Neural cell (in vitro differentiated cells): ENCODE data around the gene PAK4. TPM values are rescaled to one million over a fixed set of nuclear protein-coding genes. Genes with fewer than 3 reads are reported as not detected.

Experiments used
- H2AFZ ChIP-seq: fragments of 200-600, 300-800 bp; sonication (generic), shearing (Covaris generic); 2 replicates; pipeline ENCODE4 v1.6.0; 2014; ENCODE audit warnings: low read depth, mild to moderate bottlenecking, antibody characterized with exemption, low read length, moderate library complexity
- H3F3A ChIP-seq: fragments of 200-600 bp; shearing (Covaris generic); 2 replicates; pipeline ENCODE4 v1.6.1; 2016; ENCODE audit warnings: mild to moderate bottlenecking, moderate library complexity, mixed read lengths, antibody characterized with exemption, low read length; ENCODE audit not compliant: insufficient read depth, poor library complexity, severe bottlenecking
- H3K27ac ChIP-seq: fragments of 200-600, 300-800 bp; sonication (generic), shearing (Covaris generic); 2 replicates; pipeline ENCODE4 v1.5.1; 2014; ENCODE audit warnings: mild to moderate bottlenecking, low read length, moderate library complexity
- H3K27me3 ChIP-seq: fragments of 300-800, 200-600 bp; sonication (generic), shearing (Covaris generic); 2 replicates; pipeline ENCODE4 v1.6.0; 2014; ENCODE audit warnings: mild to moderate bottlenecking, low read depth, low read length, moderate library complexity; ENCODE audit not compliant: insufficient read depth
- H3K36me3 ChIP-seq: fragments of 300-800, 200-600 bp; sonication (generic), shearing (Covaris generic); 2 replicates; pipeline ENCODE4 v1.5.1; 2014; ENCODE audit warnings: mild to moderate bottlenecking, antibody characterized with exemption, low read length, moderate library complexity; ENCODE audit not compliant: insufficient read depth
- H3K4me2 ChIP-seq: fragments of 300-800, 200-600 bp; sonication (generic), shearing (Covaris generic); 2 replicates; pipeline ENCODE4 v1.6.0; 2014; ENCODE audit warnings: mild to moderate bottlenecking, low read length
- H3K4me3 ChIP-seq: fragments of 300-800, 200-600 bp; sonication (generic), shearing (Covaris generic); 2 replicates; pipeline ENCODE4 v1.5.1; 2014; ENCODE audit warnings: mild to moderate bottlenecking, low read length, moderate library complexity
- H3K79me2 ChIP-seq: fragments of 200-600 bp; shearing (Covaris generic); replicated peaks from 2 replicates; pipeline ENCODE4 v1.6.0; 2014; ENCODE audit warnings: mild to moderate bottlenecking, low read length, moderate library complexity; ENCODE audit not compliant: insufficient read depth
- H3K9ac ChIP-seq: fragments of 300-800, 200-600 bp; sonication (generic), shearing (Covaris generic); 2 replicates; pipeline ENCODE4 v1.6.1; 2016; ENCODE audit warnings: mild to moderate bottlenecking, low read length, mixed read lengths
- H3K9me2 ChIP-seq: fragments of 200-600 bp; shearing (Covaris generic); 2 replicates; pipeline ENCODE4 v1.6.1; 2016; ENCODE audit warnings: mild to moderate bottlenecking, low read length, mixed read lengths; ENCODE audit not compliant: insufficient read depth
- H3K9me3 ChIP-seq: fragments of 200-600, 300-800 bp; sonication (generic), shearing (Covaris generic); 2 replicates; pipeline ENCODE4 v1.6.1; 2016; ENCODE audit warnings: mild to moderate bottlenecking, mixed run types, low read length, moderate library complexity, mixed read lengths
- H4K20me1 ChIP-seq: fragments of 200-600 bp; shearing (Covaris generic); 2 replicates; pipeline ENCODE4 v1.6.1; 2016; ENCODE audit warnings: mild to moderate bottlenecking, mixed run types; ENCODE audit not compliant: insufficient read depth
- EP300 ChIP-seq: fragments of 450-650 bp; conservative IDR thresholded peaks from 2 replicates; pipeline ENCODE4 v1.6.1; 2014; ENCODE audit warnings: antibody characterized with exemption, mild to moderate bottlenecking, moderate library complexity; ENCODE audit not compliant: poor library complexity, severe bottlenecking
- EZH2 ChIP-seq: fragments of 200-600, 300-800 bp; shearing (Covaris generic), sonication (generic); IDR thresholded peaks from 2 replicates; pipeline ENCODE4 v1.6.1; 2014; ENCODE audit warnings: antibody characterized with exemption, low read length, borderline replicate concordance, mild to moderate bottlenecking; ENCODE audit not compliant: insufficient read depth, poor library complexity, severe bottlenecking
- MXI1 ChIP-seq: fragments of 450-650 bp; conservative IDR thresholded peaks from 2 replicates; pipeline ENCODE4 v1.6.1; 2014; ENCODE audit warnings: antibody characterized with exemption, mild to moderate bottlenecking; ENCODE audit not compliant: poor library complexity, severe bottlenecking
- POLR2AphosphoS5 ChIP-seq: IDR thresholded peaks from 2 replicates; pipeline ENCODE4 v1.6.1; 2012
- RAD21 ChIP-seq: fragments of 450-650 bp; conservative IDR thresholded peaks from 2 replicates; pipeline ENCODE4 v1.6.1; 2014; ENCODE audit warnings: antibody characterized with exemption, mild to moderate bottlenecking, moderate library complexity
- SMC3 ChIP-seq: fragments of 450-650 bp; conservative IDR thresholded peaks from 2 replicates; pipeline ENCODE4 v1.6.1; 2014; ENCODE audit warnings: antibody characterized with exemption, mild to moderate bottlenecking, moderate library complexity; ENCODE audit not compliant: poor library complexity
- TAF1 ChIP-seq: IDR thresholded peaks from 2 replicates; pipeline ENCODE4 v1.6.1; 2012; ENCODE audit warnings: low read depth
- polyA plus RNA-seq: library from polyadenylated mRNA; depleted of rRNA; stranded (reverse); fragments of >200 nt; gene quantifications from 2 replicates; pipeline ENCODE4 v1.2.3, GENCODE V29; 2014
- TF ChIP-seq, protein P1 (sequence below): IDR thresholded peaks from 2 replicates; pipeline ENCODE4 v1.6.1; 2012; ENCODE audit warnings: borderline replicate concordance
- TF ChIP-seq, protein P2 (sequence below): fragments of 450-650 bp; IDR thresholded peaks from 2 replicates; pipeline ENCODE4 v1.5.1; 2014; ENCODE audit warnings: antibody characterized with exemption, mild to moderate bottlenecking, moderate library complexity; ENCODE audit not compliant: poor library complexity, severe bottlenecking

The PAK4 gene
- polyA plus RNA-seq, 1 donor from 2014 or later = 5.4 TPM

DNA sequence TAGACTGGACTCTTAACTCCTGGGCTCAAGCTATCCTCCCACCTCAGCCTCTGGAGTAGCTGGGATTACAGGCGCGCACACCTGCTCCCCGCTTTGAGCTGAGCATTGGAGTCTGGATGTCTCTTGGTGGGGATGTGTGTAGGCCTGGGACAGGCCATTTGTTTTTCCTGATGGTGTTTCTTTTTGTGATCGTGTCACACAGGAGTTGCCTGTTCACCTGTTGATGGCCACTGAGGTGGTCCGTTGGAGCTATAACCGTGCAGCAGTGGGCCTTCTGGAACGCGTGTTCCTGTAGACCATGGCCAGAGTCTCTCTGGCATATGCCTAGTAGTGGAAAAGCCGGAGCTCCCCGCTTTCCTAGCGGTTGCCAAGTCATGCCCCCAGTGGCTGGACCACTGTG, 3.5 kb downstream of the PAK4 start:
- no peaks in the 10 kb centered on the region for H3K9me3 ChIP-seq
- H2AFZ ChIP-seq = no peak overlapping the region
- no peaks in the 10 kb centered on the region for H3K27me3 ChIP-seq
- H3F3A ChIP-seq = no peaks in the 10 kb centered on the region
- no peaks in the 10 kb centered on the region for H3K9me2 ChIP-seq
- H3K36me3 ChIP-seq = no peaks in the 10 kb centered on the region
- no peak overlapping the region for H3K4me2 ChIP-seq
- no peak for TF ChIP-seq RAD21
- TF ChIP-seq, protein P1, sequence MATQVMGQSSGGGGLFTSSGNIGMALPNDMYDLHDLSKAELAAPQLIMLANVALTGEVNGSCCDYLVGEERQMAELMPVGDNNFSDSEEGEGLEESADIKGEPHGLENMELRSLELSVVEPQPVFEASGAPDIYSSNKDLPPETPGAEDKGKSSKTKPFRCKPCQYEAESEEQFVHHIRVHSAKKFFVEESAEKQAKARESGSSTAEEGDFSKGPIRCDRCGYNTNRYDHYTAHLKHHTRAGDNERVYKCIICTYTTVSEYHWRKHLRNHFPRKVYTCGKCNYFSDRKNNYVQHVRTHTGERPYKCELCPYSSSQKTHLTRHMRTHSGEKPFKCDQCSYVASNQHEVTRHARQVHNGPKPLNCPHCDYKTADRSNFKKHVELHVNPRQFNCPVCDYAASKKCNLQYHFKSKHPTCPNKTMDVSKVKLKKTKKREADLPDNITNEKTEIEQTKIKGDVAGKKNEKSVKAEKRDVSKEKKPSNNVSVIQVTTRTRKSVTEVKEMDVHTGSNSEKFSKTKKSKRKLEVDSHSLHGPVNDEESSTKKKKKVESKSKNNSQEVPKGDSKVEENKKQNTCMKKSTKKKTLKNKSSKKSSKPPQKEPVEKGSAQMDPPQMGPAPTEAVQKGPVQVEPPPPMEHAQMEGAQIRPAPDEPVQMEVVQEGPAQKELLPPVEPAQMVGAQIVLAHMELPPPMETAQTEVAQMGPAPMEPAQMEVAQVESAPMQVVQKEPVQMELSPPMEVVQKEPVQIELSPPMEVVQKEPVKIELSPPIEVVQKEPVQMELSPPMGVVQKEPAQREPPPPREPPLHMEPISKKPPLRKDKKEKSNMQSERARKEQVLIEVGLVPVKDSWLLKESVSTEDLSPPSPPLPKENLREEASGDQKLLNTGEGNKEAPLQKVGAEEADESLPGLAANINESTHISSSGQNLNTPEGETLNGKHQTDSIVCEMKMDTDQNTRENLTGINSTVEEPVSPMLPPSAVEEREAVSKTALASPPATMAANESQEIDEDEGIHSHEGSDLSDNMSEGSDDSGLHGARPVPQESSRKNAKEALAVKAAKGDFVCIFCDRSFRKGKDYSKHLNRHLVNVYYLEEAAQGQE = no peak
- no peak for TF ChIP-seq SMC3
- no peak for TF ChIP-seq TAF1
- no peak for TF ChIP-seq POLR2AphosphoS5
- no peak for TF ChIP-seq EZH2
- TF ChIP-seq MXI1 = no peak
- no peak for TF ChIP-seq EP300
- TF ChIP-seq, protein P2, sequence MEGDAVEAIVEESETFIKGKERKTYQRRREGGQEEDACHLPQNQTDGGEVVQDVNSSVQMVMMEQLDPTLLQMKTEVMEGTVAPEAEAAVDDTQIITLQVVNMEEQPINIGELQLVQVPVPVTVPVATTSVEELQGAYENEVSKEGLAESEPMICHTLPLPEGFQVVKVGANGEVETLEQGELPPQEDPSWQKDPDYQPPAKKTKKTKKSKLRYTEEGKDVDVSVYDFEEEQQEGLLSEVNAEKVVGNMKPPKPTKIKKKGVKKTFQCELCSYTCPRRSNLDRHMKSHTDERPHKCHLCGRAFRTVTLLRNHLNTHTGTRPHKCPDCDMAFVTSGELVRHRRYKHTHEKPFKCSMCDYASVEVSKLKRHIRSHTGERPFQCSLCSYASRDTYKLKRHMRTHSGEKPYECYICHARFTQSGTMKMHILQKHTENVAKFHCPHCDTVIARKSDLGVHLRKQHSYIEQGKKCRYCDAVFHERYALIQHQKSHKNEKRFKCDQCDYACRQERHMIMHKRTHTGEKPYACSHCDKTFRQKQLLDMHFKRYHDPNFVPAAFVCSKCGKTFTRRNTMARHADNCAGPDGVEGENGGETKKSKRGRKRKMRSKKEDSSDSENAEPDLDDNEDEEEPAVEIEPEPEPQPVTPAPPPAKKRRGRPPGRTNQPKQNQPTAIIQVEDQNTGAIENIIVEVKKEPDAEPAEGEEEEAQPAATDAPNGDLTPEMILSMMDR = no peak
- H3K79me2 ChIP-seq = peaks cover 32% of the 10 kb centered on the region
- H3K27ac ChIP-seq = no peak overlapping the region
- H4K20me1 ChIP-seq = no peaks in the 10 kb centered on the region
- no peak overlapping the region for H3K4me3 ChIP-seq
- H3K9ac ChIP-seq = no peak overlapping the region

DNA sequence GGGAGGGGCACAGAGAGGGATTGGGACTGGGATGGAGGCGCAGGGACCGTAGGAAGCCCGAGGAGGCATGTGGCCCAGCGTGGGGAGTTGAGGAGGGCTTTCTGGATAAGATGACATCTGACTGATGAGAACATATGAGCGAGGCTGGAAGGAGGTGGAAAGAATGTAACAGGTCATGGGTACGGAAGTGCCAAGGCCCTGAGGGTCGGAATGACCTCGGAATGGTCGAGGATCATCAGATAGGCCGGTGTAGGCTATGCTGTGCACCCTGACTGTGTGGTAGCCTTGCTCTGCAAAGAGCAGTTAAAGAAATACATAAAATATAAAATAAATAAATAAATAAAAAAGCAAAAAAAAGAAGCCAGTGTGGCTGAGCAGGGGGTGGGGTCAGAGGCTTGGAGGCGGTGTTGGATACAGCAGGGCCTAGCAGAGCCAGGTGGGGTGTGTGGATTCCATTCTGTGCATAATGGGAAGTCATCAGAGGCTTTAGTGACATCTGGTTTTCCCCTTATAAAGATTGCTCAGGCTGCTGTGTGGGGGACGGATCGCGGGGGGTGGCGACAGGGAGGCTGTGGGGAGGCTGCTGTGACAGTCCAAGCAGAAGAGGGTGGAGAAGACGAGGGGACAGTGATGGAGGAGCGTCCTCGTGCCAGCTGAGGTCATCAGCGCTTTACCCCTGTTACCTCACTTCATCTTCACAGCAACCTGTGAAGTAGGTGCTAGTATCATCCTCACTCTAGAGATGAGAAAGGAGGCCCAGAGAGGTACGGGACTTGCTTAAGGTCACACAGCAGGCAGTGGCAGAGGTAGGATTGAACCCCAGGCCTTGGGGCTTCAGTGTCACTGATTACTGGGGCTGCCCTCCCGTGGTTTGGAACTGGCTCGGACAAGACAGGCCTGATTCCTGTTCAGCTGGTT, 5.0 kb downstream of the PAK4 start:
- no peak overlapping the region for H3K27ac ChIP-seq

More for the DNA sequence above, 5.0 kb downstream of the PAK4 start:
- Histone ChIP-seq H3K9me3 (no peaks in the 10 kb centered on the region), H3F3A (no peaks in the 10 kb centered on the region), H3K4me3 (no peak overlapping the region), H3K9ac (no peak overlapping the region), H4K20me1 (no peaks in the 10 kb centered on the region), H3K27me3 (no peaks in the 10 kb centered on the region), H3K36me3 (no peaks in the 10 kb centered on the region), H3K4me2 (no peak overlapping the region), H2AFZ (no peak overlapping the region), H3K9me2 (no peaks in the 10 kb centered on the region), H3K79me2 (peaks cover 30% of the 10 kb centered on the region)
- TF ChIP-seq EP300 = no peak
